Neutrophil (primary cell): ENCODE results near the gene PLA2G4D.

Experiments used
- H3K27ac ChIP-seq: fragments of 200-600 bp; sonication (generic); 2 replicates; pipeline ENCODE4 v1.5.1; 2016; ENCODE audit warnings: mild to moderate bottlenecking, moderate library complexity
- H3K27me3 ChIP-seq: fragments of 200-600 bp; sonication (generic); 2 replicates; pipeline ENCODE4 v1.6.0; 2016; ENCODE audit warnings: mild to moderate bottlenecking
- H3K36me3 ChIP-seq: fragments of 200-600 bp; sonication (generic); 2 replicates; pipeline ENCODE4 v1.5.1; 2017
- H3K4me1 ChIP-seq, 2 experiments: fragments of 200-600 bp in 1 of 2; sonication (generic) in 1 of 2; 1 replicate in 1 of 2; 2 replicates in 1 of 2; pipeline versions ENCODE4 v1.5.1 to v1.6.1; 2013 to 2016; ENCODE audit warnings: low read depth in 1 of 2, low read length in 1 of 2, mild to moderate bottlenecking in 1 of 2, moderate library complexity in 1 of 2; ENCODE audit not compliant: control insufficient read depth in 1 of 2, insufficient read depth in 1 of 2
- H3K4me3 ChIP-seq, 2 experiments: fragments of 200-600 bp in 1 of 2; sonication (generic) in 1 of 2; 1 replicate in 1 of 2; 2 replicates in 1 of 2; pipeline ENCODE4 v1.5.1; 2013 to 2016; ENCODE audit warnings: low read depth in 1 of 2, low read length in 1 of 2, mild to moderate bottlenecking in 1 of 2, moderate library complexity in 1 of 2
- H3K9me3 ChIP-seq: fragments of 200-600 bp; sonication (generic); 2 replicates; pipeline ENCODE4 v1.5.1; 2016
- CTCF ChIP-seq: fragments of 200-600 bp; sonication (generic); IDR thresholded peaks from 2 replicates; pipeline ENCODE4 v1.5.1; 2016; ENCODE audit warnings: antibody characterized with exemption

PLA2G4D gene

DNA sequence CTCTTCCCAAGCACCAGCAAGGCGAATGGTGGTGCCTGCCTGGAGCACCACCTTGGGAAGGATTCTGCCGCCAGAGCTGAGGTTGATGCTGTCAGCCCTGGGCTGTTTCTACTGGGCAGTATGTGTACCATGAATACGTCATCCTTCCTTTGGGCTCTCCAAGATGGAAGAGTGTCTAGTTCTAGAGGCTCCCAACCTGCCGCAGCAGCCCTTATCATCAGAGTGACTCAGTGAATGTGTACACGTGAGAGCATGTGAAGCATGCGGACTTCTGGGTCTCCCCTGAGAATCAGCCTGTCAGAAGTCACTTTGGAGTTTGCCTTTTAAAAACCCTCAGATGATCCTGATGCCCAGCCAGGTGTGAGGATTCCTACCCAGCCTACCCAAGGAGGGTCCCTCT is 20.9 kb downstream of the PLA2G4D start:
- TF ChIP-seq CTCF, result no peak

GRCh38 chr15:42072141-42072685 is 22.1 kb downstream of the PLA2G4D start:
- Histone ChIP-seq H3K4me3 (no peak overlapping the region), H3K9me3 (no peaks in the 10 kb centered on the region), H3K27me3 (no peaks in the 10 kb centered on the region), H3K4me1 (no peaks in the 10 kb centered on the region), H3K36me3 (no peaks in the 10 kb centered on the region), H3K27ac (no peak overlapping the region)
- no peak for TF ChIP-seq CTCF

More for the DNA sequence above, 20.9 kb downstream of the PLA2G4D start:
- H3K4me1 ChIP-seq, result no peaks in the 10 kb centered on the region
- no peak overlapping the region for H3K27ac ChIP-seq
- no peaks in the 10 kb centered on the region for H3K9me3 ChIP-seq
- H3K27me3 ChIP-seq, result no peaks in the 10 kb centered on the region
- no peaks in the 10 kb centered on the region for H3K36me3 ChIP-seq
- no peak overlapping the region for H3K4me3 ChIP-seq

- Histone ChIP-seq H3K4me1 (peaks cover 0 to under 1% of the 10 kb centered on the region in 2 experiments), H3K4me3 (no peak overlapping the region), H3K36me3 (no peaks in the 10 kb centered on the region), H3K27me3 (peaks cover under 1% of the 10 kb centered on the region), H3K9me3 (no peaks in the 10 kb centered on the region), H3K27ac (no peak overlapping the region)
- no peak for TF ChIP-seq CTCF
Observed at GRCh38 chr15:42071717-42072116, 22.6 kb downstream of the PLA2G4D start.

GRCh38 chr15:42070976-42071350 is 23.4 kb downstream of the PLA2G4D start:
- peaks cover 0 to 3% of the 10 kb centered on the region in 2 experiments for H3K4me1 ChIP-seq
- TF ChIP-seq CTCF, result no peak
- peaks cover 5% of the 10 kb centered on the region for H3K27me3 ChIP-seq

GRCh38 chr15:42070279-42070975 is 23.9 kb downstream of the PLA2G4D start:
- Histone ChIP-seq H3K9me3 (no peaks in the 10 kb centered on the region), H3K4me3 (no peak overlapping the region), H3K36me3 (no peaks in the 10 kb centered on the region), H3K27ac (no peak overlapping the region), H3K27me3 (peaks cover 5% of the 10 kb centered on the region), H3K4me1 (peaks cover 0 to 3% of the 10 kb centered on the region in 2 experiments)
- no peak for TF ChIP-seq CTCF

More at GRCh38 chr15:42070976-42071350, 23.4 kb downstream of the PLA2G4D start:
- H3K4me3 ChIP-seq, result no peak overlapping the region
- H3K9me3 ChIP-seq, result no peaks in the 10 kb centered on the region
- no peaks in the 10 kb centered on the region for H3K36me3 ChIP-seq
- no peak overlapping the region for H3K27ac ChIP-seq
